Chondrocyte (in vitro differentiated cells): Measurements from ENCODE around the gene CUTA. TPM values are rescaled to one million over a fixed set of nuclear protein-coding genes. Genes with fewer than 3 reads are reported as not detected.

Source experiments
- DNase-seq: peaks from one replicate; pipeline ENCODE4 v3.0.0; 2021; ENCODE audit warnings: mixed read lengths, low spot score
- H3K27ac Mint-ChIP-seq: one replicate; pipeline ENCODE4 v1.8.0; 2021; ENCODE audit warnings: mild to moderate bottlenecking, moderate library complexity, mixed read lengths; ENCODE audit not compliant: unreplicated experiment
- H3K27me3 Mint-ChIP-seq: 2 replicates; pipeline ENCODE4 v1.8.0; 2021; ENCODE audit warnings: low read depth, mixed read lengths
- H3K36me3 Mint-ChIP-seq: 2 replicates; pipeline ENCODE4 v1.8.0; 2021; ENCODE audit warnings: low read depth, mixed read lengths
- H3K4me1 Mint-ChIP-seq: 2 replicates; pipeline ENCODE4 v1.8.0; 2021; ENCODE audit warnings: low read depth, mild to moderate bottlenecking, mixed read lengths
- H3K4me3 Mint-ChIP-seq: one replicate; pipeline ENCODE4 v1.8.0; 2021; ENCODE audit warnings: mild to moderate bottlenecking, moderate library complexity, mixed read lengths; ENCODE audit not compliant: unreplicated experiment
- H3K9me3 Mint-ChIP-seq: 2 replicates; pipeline ENCODE4 v1.8.0; 2021; ENCODE audit warnings: low read depth, mixed read lengths
- total RNA-seq: library from RNA; stranded (reverse); gene quantifications from 3 replicates; pipeline ENCODE4 v1.2.1, GENCODE V29; 2021
- TF ChIP-seq, protein P1 (sequence below): fragments of 200-600 bp; sonication (generic); IDR thresholded peaks from 2 replicates; pipeline ENCODE4 v1.5.0; 2021; ENCODE audit warnings: antibody characterized with exemption, mild to moderate bottlenecking, moderate library complexity

Gene CUTA
- total RNA-seq, 1 donor from 2014 or later = 218 TPM

DNA sequence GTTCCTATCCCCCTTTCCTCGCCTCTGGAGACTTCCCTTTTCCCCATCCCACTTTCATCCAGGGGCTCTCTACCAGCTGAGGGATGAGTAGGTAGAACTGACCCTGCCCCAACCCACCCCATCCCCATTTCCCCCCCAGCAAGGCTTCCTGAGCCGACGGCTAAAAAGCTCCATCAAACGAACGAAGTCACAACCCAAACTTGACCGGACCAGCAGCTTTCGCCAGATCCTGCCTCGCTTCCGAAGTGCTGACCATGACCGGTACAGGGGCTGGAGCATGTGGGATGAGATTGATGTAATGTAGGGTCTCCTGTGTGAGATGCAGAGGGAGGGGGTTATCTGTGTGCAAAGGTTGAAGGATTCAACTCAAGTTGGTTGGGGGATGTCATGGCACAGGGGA lies 14.6 kb upstream of the CUTA start:
- H3K36me3 Mint-ChIP-seq = peaks cover 28% of the 10 kb centered on the region
- H3K27ac Mint-ChIP-seq = no peak overlapping the region
- H3K4me1 Mint-ChIP-seq = peaks cover 48% of the 10 kb centered on the region
- no peaks in the 10 kb centered on the region for H3K9me3 Mint-ChIP-seq
- no peak overlapping the region for H3K4me3 Mint-ChIP-seq
- TF ChIP-seq, protein P1, sequence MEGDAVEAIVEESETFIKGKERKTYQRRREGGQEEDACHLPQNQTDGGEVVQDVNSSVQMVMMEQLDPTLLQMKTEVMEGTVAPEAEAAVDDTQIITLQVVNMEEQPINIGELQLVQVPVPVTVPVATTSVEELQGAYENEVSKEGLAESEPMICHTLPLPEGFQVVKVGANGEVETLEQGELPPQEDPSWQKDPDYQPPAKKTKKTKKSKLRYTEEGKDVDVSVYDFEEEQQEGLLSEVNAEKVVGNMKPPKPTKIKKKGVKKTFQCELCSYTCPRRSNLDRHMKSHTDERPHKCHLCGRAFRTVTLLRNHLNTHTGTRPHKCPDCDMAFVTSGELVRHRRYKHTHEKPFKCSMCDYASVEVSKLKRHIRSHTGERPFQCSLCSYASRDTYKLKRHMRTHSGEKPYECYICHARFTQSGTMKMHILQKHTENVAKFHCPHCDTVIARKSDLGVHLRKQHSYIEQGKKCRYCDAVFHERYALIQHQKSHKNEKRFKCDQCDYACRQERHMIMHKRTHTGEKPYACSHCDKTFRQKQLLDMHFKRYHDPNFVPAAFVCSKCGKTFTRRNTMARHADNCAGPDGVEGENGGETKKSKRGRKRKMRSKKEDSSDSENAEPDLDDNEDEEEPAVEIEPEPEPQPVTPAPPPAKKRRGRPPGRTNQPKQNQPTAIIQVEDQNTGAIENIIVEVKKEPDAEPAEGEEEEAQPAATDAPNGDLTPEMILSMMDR = no peak
- H3K27me3 Mint-ChIP-seq = no peaks in the 10 kb centered on the region
- no peak for DNase-seq

DNA sequence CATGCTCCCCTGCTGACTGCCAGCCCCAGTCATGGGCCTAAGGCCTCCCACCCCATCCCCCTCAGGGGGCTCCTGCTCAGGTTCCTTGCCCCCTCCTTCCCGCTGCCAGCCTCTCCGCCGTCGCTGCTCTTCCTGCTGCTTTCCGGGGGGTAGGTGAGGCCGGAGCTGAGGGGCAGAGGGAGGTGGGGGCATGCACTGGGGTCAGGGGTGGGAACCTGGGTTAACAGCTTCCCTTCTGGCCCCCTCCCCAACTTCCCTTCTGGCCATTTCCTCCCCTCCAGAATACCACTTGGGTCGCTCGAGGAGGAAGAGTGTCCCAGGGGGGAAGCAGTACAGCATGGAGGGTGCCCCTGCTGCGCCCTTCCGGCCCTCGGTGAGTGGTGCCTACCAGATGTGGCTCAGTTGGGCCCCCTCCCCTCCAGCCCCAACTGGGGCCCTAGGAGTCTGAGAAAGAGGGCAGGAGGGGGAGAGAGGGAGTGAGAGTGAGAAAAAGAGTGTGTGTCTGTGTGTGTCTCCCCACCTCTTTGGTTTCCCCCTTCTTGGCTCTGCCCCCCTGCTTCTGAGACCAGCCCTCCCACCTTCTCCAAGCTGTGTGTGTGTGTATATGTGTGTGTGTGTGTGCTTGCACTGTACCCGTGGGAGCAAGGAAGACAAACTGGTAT lies 14.1 kb upstream of the CUTA start:
- DNase-seq = no peak
- H3K4me3 Mint-ChIP-seq = no peak overlapping the region
- H3K4me1 Mint-ChIP-seq = peaks cover 54% of the 10 kb centered on the region
- TF ChIP-seq, protein P1 = no peak
- H3K27ac Mint-ChIP-seq = no peak overlapping the region
- no peaks in the 10 kb centered on the region for H3K27me3 Mint-ChIP-seq
- H3K9me3 Mint-ChIP-seq = no peaks in the 10 kb centered on the region
- peaks cover 24% of the 10 kb centered on the region for H3K36me3 Mint-ChIP-seq

DNA sequence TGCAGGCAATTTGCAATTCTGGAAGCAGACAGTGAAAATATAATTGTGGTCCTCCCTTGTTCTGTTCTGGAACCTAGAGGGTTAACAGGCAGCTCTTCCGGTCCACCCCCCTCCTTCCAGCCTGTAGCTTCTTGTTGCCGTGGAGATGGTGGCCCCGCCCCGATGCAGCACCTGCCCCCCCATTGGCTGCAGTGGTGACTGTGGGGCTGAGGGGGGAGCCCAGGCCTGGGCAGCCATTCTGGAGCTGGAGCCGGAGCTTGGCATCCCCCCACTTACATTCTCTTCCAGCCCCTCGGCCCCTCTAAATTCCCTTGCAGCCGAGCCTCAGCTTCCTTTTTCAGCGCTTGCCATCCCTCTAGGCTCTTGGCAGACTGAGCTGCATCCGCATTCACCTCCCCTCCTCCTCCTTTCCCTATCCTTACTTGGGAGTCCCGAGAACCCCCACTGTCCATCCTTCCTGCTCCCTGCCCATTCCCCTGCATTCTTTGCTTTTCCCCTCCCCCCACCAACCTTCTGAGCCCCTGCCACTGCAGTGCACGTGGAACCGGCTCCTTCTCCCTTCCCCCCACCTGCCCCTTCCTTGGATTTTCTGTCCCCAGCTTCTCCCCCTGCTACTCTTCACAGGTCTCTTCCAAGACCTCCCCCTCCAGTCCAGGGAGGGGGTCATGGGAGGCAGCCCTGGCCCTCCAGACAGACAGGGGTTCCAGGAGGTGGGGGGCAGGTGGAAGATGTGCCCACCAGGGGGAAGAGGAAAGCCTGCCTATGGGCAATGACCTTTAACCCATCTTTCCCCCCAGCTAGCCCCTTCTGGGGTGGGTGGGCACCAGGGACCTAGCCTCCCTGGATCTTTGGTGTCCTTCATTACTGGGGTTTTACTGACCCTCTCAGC lies 13.3 kb upstream of the CUTA start:
- no peaks in the 10 kb centered on the region for H3K9me3 Mint-ChIP-seq
- H3K4me1 Mint-ChIP-seq = peaks cover 60% of the 10 kb centered on the region
- no peak overlapping the region for H3K4me3 Mint-ChIP-seq
- H3K36me3 Mint-ChIP-seq = peaks cover 20% of the 10 kb centered on the region
- H3K27me3 Mint-ChIP-seq = no peaks in the 10 kb centered on the region
- no peak for DNase-seq
- no peak overlapping the region for H3K27ac Mint-ChIP-seq
- TF ChIP-seq, protein P1 = no peak

DNA sequence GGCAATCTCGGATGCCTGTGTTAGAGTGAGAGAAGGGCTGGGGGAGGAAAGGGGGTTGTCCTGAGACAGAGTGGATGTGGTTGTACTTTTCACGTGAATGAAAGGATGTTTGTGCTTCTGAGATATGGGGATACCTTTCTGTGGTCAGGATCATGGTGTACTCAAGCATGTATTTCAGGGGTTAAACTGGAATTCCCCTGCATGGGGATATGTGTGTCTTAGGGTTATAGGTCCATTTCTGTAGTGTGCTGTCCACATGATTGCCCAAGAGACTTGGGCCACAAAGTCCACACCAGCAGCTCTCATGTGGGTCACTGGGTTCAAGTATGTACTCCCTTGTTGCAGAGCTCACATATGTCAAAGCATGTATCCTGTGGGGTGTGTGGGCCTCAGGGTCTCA lies 12.4 kb upstream of the CUTA start:
- no peak for DNase-seq
- TF ChIP-seq, protein P1 = no peak
- no peaks in the 10 kb centered on the region for H3K9me3 Mint-ChIP-seq
- peaks cover 12% of the 10 kb centered on the region for H3K36me3 Mint-ChIP-seq
- no peak overlapping the region for H3K4me3 Mint-ChIP-seq
- H3K27me3 Mint-ChIP-seq = no peaks in the 10 kb centered on the region
- H3K27ac Mint-ChIP-seq = no peak overlapping the region
- H3K4me1 Mint-ChIP-seq = peaks cover 65% of the 10 kb centered on the region

DNA sequence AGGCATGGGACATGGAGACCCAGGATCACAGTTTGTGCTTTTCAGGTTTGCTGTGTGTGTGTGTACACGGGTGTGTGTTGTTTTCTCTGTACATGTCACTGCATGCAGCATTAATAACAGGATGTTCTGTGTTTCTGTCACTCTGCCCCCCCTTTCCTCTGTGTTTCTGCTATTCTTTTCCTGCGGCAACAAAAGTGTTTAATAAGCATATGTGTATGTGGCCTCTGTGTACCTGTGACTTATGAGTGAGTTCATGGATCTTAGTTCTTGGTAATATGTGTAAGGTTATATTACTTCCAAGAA lies 11.8 kb upstream of the CUTA start:
- Mint-ChIP-seq H3K27me3 (no peaks in the 10 kb centered on the region), H3K9me3 (no peaks in the 10 kb centered on the region), H3K27ac (peak overlapping the region; percentile 14), H3K4me1 (peaks cover 71% of the 10 kb centered on the region), H3K36me3 (peaks cover 9% of the 10 kb centered on the region), H3K4me3 (no peak overlapping the region)
- TF ChIP-seq, protein P1 = no peak
- DNase-seq = no peak
